ENCODE measurements around the gene SLC2A6.

DNA sequence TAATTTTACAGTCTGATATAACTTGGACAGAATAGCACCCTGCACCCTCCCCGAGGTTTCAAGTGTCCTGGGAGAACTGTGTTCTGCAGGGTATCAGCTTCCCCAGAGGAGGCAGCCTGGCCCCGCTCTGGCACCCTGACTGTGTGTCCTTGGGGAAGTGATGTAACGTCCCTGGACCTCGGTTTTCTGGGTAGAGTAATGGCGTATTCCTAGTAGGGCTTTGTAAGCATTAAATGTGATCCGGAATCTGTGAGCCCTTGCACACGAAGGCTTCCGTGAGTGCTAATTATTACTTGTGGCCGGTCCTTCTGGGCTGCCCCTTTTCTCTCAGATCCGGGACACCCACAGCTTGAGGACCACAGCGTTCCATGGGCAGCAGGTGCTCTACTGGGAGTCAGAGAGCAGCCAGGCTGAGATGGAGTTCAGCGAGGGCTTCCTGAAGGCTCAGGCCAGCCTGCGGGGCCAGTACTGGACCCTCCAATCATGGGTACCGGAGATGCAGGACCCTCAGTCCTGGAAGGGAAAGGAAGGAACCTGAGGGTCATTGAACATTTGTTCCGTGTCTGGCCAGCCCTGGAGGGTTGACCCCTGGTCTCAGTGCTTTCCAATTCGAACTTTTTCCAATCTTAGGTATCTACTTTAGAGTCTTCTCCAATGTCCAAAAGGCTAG, 20.1 kb downstream of the SLC2A6 start:
- TF ChIP-seq, protein P1, sequence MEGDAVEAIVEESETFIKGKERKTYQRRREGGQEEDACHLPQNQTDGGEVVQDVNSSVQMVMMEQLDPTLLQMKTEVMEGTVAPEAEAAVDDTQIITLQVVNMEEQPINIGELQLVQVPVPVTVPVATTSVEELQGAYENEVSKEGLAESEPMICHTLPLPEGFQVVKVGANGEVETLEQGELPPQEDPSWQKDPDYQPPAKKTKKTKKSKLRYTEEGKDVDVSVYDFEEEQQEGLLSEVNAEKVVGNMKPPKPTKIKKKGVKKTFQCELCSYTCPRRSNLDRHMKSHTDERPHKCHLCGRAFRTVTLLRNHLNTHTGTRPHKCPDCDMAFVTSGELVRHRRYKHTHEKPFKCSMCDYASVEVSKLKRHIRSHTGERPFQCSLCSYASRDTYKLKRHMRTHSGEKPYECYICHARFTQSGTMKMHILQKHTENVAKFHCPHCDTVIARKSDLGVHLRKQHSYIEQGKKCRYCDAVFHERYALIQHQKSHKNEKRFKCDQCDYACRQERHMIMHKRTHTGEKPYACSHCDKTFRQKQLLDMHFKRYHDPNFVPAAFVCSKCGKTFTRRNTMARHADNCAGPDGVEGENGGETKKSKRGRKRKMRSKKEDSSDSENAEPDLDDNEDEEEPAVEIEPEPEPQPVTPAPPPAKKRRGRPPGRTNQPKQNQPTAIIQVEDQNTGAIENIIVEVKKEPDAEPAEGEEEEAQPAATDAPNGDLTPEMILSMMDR (conservative IDR thresholded peaks at IDR 0.05 in 1 of 2, IDR thresholded peaks at IDR 0.05 in 1 of 2; ENCODE audit: low read depth in 1 of 2, low read length in 2 of 2), result no peak
- no peak for TF ChIP-seq EZH2 (IDR thresholded peaks at IDR 0.05; ENCODE audit: low read length, missing control alignments)
